ENCODE measurements around the gene RAB37. TPM values are rescaled to one million over a fixed set of nuclear protein-coding genes. Genes with fewer than 3 reads are reported as not detected.

RAB37 gene
- polyA plus RNA-seq, 1 experiment = 0.21 TPM

- Histone ChIP-seq H3K4me3 (ENCODE audit: low read depth, low read length) (no peak overlapping the region), H3K27me3 (ENCODE audit: control insufficient read depth, insufficient read depth, low read length) (no peaks in the 10 kb centered on the region), H3K27ac (ENCODE audit: low read depth, low read length) (no peak overlapping the region), H3K9me3 (ENCODE audit: control insufficient read depth, insufficient read depth, low read length) (no peaks in the 10 kb centered on the region; the same call in 1 of the 2 replicates)
- CTCF ChIA-PET = interaction anchor here (0.8 to 1.0 kb wide), 3 partner anchors 10 to 16 kb away, joined by 3 to 5 read pairs (median 4); no protein-coding TSS in a partner anchor
- no peak for DNase-seq (ENCODE audit: low read depth, low spot score)
- no peak for TF ChIP-seq CTCF (IDR thresholded peaks at IDR 0.05; ENCODE audit: low read depth, low read length)
- POLR2A ChIA-PET = no interaction called here
These were observed 18.5 kb downstream of the RAB37 start for GRCh38 chr17:74755533-74755932.

GRCh38 chr17:74756891-74757290 lies 19.8 kb downstream of the RAB37 start:
- TF ChIP-seq CTCF (IDR thresholded peaks at IDR 0.05; ENCODE audit: low read depth, low read length) = no peak
- Histone ChIP-seq H3K9me3 (ENCODE audit: control insufficient read depth, insufficient read depth, low read length) (no peaks in the 10 kb centered on the region; the same call in 1 of the 2 replicates), H3K27ac (ENCODE audit: low read depth, low read length) (no peak overlapping the region), H3K4me3 (ENCODE audit: low read depth, low read length) (no peak overlapping the region), H3K27me3 (ENCODE audit: control insufficient read depth, insufficient read depth, low read length) (no peaks in the 10 kb centered on the region)
- ChIA-PET CTCF (interaction anchor here (1.2 to 1.9 kb wide), 3 partner anchors 12 to 34 kb away, joined by 3 to 8 read pairs (median 6); partner anchors contain the start of gene RAB37), POLR2A (no interaction called here)
- DNase-seq (ENCODE audit: low read depth, low spot score) = no peak

DNA sequence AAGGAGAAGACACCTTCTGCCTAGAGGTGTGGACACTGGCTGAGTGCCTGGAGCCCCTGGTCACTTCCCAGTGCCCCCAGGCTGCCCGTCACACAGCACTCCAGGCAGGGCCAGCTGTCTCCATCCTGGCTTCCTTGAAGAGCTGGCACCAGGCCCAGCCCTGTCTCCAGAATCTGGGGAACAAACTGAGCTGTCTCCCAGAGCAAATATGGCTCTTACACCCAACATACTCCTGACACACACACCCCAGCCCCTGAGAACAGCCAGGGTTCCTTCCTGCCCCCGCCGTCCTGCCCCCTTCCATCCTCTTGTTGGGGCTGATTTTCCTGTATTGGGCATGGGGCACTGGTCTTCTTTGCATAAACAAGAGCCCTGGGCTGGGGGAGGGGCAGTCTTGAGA lies 20.4 kb downstream of the RAB37 start:
- Histone ChIP-seq H3K27ac (ENCODE audit: low read depth, low read length) (no peak overlapping the region), H3K9me3 (ENCODE audit: control insufficient read depth, insufficient read depth, low read length) (no peaks in the 10 kb centered on the region; the same call in 1 of the 2 replicates), H3K4me3 (ENCODE audit: low read depth, low read length) (no peak overlapping the region), H3K27me3 (ENCODE audit: control insufficient read depth, insufficient read depth, low read length) (no peaks in the 10 kb centered on the region)
- no peak for DNase-seq (ENCODE audit: low read depth, low spot score)
- ChIA-PET POLR2A (no interaction called here), CTCF (interaction anchor here (1.3 to 1.9 kb wide), 4 partner anchors 12 to 34 kb away, joined by 3 to 8 read pairs (median 6); no protein-coding TSS in a partner anchor)
- TF ChIP-seq CTCF (IDR thresholded peaks at IDR 0.05; ENCODE audit: low read depth, low read length) = no peak

GRCh38 chr17:74757931-74758847 lies 21.1 kb downstream of the RAB37 start:
- POLR2A ChIA-PET = interaction anchor here (0.6 kb wide), 1 partner anchor 12 kb away, joined by 4 read pairs; no protein-coding TSS in a partner anchor
- no peak for DNase-seq (ENCODE audit: low read depth, low spot score)
- Histone ChIP-seq H3K9me3 (ENCODE audit: control insufficient read depth, insufficient read depth, low read length) (no peaks in the 10 kb centered on the region; the same call in 1 of the 2 replicates), H3K27ac (ENCODE audit: low read depth, low read length) (no peak overlapping the region), H3K4me3 (ENCODE audit: low read depth, low read length) (no peak overlapping the region), H3K27me3 (ENCODE audit: control insufficient read depth, insufficient read depth, low read length) (no peaks in the 10 kb centered on the region)
- CTCF ChIA-PET = interaction anchor here (1.3 to 2.5 kb wide), 4 partner anchors 13 to 107 kb away, joined by 3 to 12 read pairs (median 8); no protein-coding TSS in a partner anchor
- TF ChIP-seq CTCF (IDR thresholded peaks at IDR 0.05; ENCODE audit: low read depth, low read length) = no peak

DNA sequence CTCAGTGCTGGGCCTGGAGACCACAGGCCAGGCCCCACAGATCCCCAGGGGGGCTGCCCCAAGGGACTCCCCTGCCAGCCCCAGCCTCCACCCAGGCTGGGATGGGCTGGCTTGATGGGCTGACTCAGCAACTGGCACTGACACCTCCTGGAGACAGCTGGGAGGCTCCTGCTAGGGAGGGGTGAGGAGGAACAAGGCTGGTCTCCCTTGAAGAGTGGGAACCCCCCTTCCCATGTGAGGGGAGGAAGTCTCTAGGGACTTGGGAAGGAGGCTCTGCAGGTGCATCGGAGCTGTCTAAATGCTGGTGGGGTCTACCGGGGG lies 21.8 kb downstream of the RAB37 start:
- DNase-seq (ENCODE audit: low read depth, low spot score) = no peak
- no peaks in the 10 kb centered on the region; the same call in 1 of the 2 replicates for H3K9me3 ChIP-seq (ENCODE audit: control insufficient read depth, insufficient read depth, low read length)
- H3K27ac ChIP-seq (ENCODE audit: low read depth, low read length) = no peak overlapping the region
- ChIA-PET CTCF (interaction anchor here (1.3 to 2.5 kb wide), 3 partner anchors 12 to 106 kb away, joined by 3 to 12 read pairs (median 7); no protein-coding TSS in a partner anchor), POLR2A (no interaction called here)
- no peaks in the 10 kb centered on the region for H3K27me3 ChIP-seq (ENCODE audit: control insufficient read depth, insufficient read depth, low read length)
- TF ChIP-seq CTCF (IDR thresholded peaks at IDR 0.05; ENCODE audit: low read depth, low read length) = no peak
- H3K4me3 ChIP-seq (ENCODE audit: low read depth, low read length) = no peak overlapping the region
